Esophagus muscularis mucosa (tissue), 3 donors: Measurements from ENCODE around the gene TRAF1.

Experiments used
- CTCF ChIP-seq, 3 experiments: fragments of 200-600 bp in 2 of 3; fragments of 450-650 bp in 1 of 3; sonication (generic) in 2 of 3; IDR thresholded peaks; one replicate each; pipeline ENCODE4 v1.5.1; 2017 to 2019; ENCODE audit warnings: antibody characterized with exemption in 3 of 3, mild to moderate bottlenecking in 2 of 3, moderate library complexity in 1 of 3
- POLR2A ChIP-seq: fragments of 450-650 bp; IDR thresholded peaks from one replicate; pipeline ENCODE4 v1.6.1; 2017; ENCODE audit warnings: antibody characterized with exemption, moderate library complexity, mild to moderate bottlenecking, low read depth

- no peak for TF ChIP-seq CTCF (IDR thresholded peaks at IDR 0.05)
- TF ChIP-seq POLR2A: no peak
Measured at GRCh38 chr9:120861935-120862334, 64.7 kb downstream of the TRAF1 start.
